HG02759 (cell line): ENCODE data around the gene ARHGEF3.
A peak's percentile ranks its signal among the peaks of the same experiment; 100 is the strongest.

Experiments
- ATAC-seq: cut with Tn5 transposase; IDR thresholded peaks from one replicate; pipeline ENCODE4 v1.9.1; 2021; ENCODE audit warnings: mild to moderate bottlenecking, moderate library complexity; ENCODE audit not compliant: unreplicated experiment

ARHGEF3 gene, protein sequence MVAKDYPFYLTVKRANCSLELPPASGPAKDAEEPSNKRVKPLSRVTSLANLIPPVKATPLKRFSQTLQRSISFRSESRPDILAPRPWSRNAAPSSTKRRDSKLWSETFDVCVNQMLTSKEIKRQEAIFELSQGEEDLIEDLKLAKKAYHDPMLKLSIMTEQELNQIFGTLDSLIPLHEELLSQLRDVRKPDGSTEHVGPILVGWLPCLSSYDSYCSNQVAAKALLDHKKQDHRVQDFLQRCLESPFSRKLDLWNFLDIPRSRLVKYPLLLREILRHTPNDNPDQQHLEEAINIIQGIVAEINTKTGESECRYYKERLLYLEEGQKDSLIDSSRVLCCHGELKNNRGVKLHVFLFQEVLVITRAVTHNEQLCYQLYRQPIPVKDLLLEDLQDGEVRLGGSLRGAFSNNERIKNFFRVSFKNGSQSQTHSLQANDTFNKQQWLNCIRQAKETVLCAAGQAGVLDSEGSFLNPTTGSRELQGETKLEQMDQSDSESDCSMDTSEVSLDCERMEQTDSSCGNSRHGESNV

DNA sequence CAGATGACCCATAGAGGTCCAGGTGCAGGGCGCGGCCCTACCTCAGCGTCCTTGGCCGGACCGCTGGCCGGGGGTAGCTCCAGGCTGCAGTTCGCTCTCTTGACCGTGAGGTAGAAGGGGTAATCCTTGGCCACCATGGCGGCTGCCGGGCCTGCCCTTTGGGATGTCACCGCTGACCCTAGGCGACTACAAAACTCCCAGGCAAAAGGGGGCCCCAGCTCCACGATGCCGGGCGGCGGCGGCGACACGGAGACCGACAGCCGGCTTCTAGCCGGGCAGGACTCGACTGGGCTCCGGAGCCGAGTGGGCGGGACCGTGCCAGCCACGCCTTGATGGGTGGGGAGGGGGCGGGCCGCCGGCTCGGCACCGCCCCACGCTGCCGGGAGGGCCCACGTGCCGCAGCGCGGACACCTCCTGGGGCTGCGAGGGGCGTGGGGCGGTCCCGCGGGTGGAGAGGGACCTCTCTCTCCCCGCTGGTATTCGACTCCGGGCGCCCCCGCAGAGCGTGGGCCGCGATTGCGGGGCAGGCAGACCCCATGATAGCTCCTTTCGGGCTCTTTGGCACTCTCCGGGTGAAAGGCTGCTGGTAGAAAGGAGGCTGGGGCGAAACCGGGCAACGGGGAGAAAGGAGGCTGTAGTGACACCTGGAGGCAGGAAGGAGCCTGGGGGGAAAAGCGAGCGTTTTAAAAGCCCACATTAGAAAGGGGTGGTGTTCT, at the start of gene ARHGEF3:
Gene ARHGEF3, minus strand, starts transcription at position 288 of the 716 bp plus-strand sequence. Its CDS starts 151 bp downstream, at position 137.
- peak; percentile 91 for ATAC-seq

GRCh38 chr3:56849698-56850097, 47.9 kb upstream of the ARHGEF3 start:
- no peak for ATAC-seq

GRCh38 chr3:56845505-56845904, 43.8 kb upstream of the ARHGEF3 start:
- ATAC-seq = no peak

- ATAC-seq = no peak
These were observed 42.8 kb upstream of the ARHGEF3 start for GRCh38 chr3:56844536-56844935.

GRCh38 chr3:56839784-56840715, 38.3 kb upstream of the ARHGEF3 start:
- ATAC-seq = no peak

- ATAC-seq = no peak
These were observed 36.7 kb upstream of the ARHGEF3 start for GRCh38 chr3:56838448-56838847.

DNA sequence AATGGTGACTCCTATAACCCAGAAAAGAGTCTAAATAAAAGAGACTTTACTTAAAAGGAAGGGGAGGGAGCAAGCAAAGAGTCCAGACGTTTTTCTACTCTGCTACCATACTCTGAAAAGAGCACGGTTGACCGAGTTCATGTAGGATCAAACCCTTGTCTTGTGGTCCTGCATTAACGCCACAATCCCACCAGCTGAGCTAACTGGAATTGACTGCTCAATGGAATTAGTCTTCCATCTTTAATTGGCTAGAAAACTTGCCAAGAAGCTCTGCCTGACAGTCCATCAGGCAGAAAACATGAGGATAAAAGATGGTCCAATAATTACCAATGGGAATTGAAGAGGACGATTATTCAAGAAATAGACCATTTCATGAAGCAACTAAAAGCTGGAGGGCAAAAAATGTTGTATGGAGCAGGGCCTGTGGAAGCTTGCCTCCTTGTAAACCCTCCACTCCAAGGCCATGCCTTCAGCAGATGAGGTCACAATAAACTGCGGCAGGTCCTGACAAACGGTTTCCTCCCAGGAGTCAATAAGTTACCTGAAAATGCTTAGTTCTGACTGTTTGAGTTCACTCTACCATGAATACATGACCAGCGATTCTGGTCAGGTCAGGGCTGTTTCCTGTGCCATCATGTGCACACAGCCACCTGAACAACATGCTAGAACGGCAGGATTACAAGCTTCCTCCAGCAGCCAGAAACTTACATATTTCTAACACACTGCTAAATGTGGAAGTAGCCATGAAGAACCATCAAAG, 35.6 kb upstream of the ARHGEF3 start:
- peak; percentile 85 for ATAC-seq

- no peak for ATAC-seq
These were observed 34.8 kb upstream of the ARHGEF3 start for GRCh38 chr3:56836276-56837163.

DNA sequence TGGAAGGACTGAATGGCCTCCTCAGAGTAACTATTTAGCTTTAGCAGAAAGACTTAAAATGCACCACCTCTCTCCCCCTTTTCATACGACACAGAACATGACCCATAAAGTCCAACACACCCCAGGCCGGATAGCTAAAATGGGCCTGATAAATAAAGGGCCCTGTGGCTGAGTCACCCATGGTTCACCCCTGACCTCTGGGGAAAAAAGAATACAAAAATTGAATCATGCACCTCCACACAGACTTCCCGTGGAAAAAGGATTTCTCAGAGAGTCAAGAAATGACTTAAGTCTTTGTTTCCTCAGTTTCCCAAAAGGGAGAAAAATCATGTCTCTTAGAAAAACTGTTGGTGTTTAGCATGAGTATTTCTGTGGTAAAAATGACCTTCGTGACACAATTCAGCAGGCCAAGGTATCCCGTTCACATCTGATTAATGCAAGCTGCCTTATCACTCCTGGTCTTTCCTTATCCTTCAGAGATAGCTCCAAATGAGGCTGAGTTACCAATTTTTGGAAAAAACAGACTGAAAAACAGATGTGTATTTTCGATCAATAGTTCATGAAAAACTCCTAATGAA, 34.0 kb upstream of the ARHGEF3 start:
- no peak for ATAC-seq

- ATAC-seq = no peak
These were observed 31.8 kb upstream of the ARHGEF3 start for GRCh38 chr3:56833536-56833935.

DNA sequence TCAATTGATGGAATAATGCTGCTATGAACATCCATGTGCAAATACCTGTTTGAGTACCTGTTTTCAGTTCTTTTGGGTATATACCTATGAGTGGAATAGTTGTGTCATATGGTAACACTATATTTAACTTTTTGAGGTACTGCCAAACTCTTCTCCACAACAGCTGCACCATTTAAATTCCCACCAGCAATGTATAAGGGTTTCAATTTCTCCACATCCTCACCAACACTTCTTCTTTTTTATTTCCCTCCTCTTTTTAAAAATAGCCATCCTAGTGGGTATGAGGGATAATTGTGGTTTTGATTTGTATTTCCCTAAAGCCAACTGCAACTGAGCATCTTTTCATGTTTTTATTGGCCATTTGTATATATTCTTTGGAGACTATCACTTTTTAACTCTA, 31.3 kb upstream of the ARHGEF3 start:
- ATAC-seq = no peak

GRCh38 chr3:56831572-56831971, 29.8 kb upstream of the ARHGEF3 start:
- ATAC-seq = no peak

DNA sequence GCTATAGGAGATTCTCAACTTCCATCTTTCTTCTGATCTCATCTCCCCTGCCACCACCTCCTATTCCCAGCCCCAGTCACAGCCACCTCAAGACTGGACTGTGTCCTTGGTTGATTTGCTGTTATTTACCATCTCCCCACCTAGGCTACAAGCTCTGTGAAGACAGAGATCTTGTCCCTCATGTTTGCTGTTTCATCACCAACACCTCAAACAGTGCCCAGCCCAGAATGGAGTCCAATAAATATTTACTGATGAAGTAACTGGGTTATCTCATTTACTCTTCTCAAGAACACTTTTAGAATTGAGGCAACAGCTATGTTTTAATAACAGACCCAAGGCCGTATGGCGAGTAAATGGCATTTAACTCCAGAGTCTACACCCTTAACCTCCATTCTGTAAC, 29.1 kb upstream of the ARHGEF3 start:
- ATAC-seq = no peak

- ATAC-seq = no peak
These were observed 27.8 kb upstream of the ARHGEF3 start for GRCh38 chr3:56829533-56829932.

GRCh38 chr3:56826831-56827722, 25.3 kb upstream of the ARHGEF3 start:
- no peak for ATAC-seq

DNA sequence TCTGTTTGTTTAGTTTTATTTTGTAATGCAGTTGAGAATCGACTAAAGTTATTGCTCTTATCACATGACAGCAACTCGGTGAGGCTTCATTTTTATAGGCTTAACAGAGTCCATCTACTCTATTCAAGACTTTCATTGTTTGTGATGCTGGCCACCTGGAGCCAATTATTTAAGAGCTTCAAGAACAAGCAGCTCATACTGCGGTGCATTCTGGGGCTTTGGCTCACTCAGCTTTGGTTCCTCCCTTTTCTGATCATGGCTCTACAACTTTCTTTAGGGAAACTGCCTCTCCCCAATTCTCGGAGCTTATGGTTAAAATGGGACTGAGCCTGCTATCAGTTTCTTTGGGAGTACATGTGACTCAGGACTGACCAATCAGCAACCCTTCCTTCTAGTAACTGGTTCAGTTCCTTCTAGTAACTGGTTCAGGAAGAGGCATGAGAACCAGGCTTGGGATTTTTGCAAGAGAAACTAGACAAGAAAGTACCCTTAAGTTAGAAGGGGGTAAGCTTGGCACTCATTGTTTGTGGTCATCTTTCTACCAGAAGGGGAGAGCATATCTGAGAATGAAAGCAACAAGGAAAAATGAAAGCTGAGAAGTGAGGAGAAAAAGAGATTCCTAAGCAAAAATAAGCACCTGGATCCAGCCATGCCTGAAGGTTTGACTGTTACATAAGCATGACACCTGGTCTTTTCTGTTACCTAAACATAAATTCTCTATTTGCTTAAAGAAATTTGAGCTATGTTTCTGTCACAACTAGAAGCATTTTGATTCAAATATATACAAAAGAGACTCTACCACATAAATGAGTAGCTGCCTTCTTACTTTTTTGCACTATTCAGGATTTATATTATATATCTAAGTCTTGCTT, 24.1 kb upstream of the ARHGEF3 start:
- no peak for ATAC-seq
